Lower lobe of right lung (tissue), 2 donors: ENCODE data around the gene MAX. TPM values are rescaled to one million over a fixed set of nuclear protein-coding genes. Genes with fewer than 3 reads are reported as not detected.

Source experiments
- ATAC-seq, 2 donors: fragments of 200-7000 bp; cut with Tn5 transposase; one replicate each; pipeline ENCODE4 v1.9.1; 2020 to 2022; ENCODE audit warnings: mild to moderate bottlenecking in 2 of 2, moderate library complexity in 2 of 2
- DNase-seq: peaks from one replicate; pipeline ENCODE4 v3.0.0-alpha.2; 2020
- H3K27ac ChIP-seq: fragments of 200-600 bp; one replicate; pipeline ENCODE4 v1.8.0; 2022
- H3K27me3 ChIP-seq: fragments of 200-600 bp; one replicate; pipeline ENCODE4 v1.8.0; 2022; ENCODE audit warnings: low read depth
- H3K36me3 ChIP-seq: fragments of 200-600 bp; one replicate; pipeline ENCODE4 v1.8.0; 2022; ENCODE audit warnings: mild to moderate bottlenecking
- H3K4me1 ChIP-seq: fragments of 200-600 bp; one replicate; pipeline ENCODE4 v1.8.0; 2022
- H3K4me3 ChIP-seq: fragments of 200-600 bp; one replicate; pipeline ENCODE4 v1.8.0; 2022; ENCODE audit warnings: mild to moderate bottlenecking
- H3K9me3 ChIP-seq: fragments of 200-600 bp; one replicate; pipeline ENCODE4 v1.8.0; 2022
- CTCF ChIP-seq: fragments of 200-600 bp; IDR thresholded peaks from one replicate; pipeline ENCODE4 v1.8.0; 2022; ENCODE audit warnings: antibody characterized with exemption, mild to moderate bottlenecking
- intact Hi-C: fragments of 100-400 bp; cut with DNase I; formaldehyde crosslinking; loops from one replicate; pipeline ENCODE4 v1.11.0; 2022
- total RNA-seq: library from RNA; stranded (reverse); fragmentation: NEBNext Ultra II Directional; extraction: Animal tissue kit (Norgen Biotek cat#: 25700); gene quantifications from one replicate; pipeline ENCODE4 v1.2.1, GENCODE V29; 2021
- donor health status: DM: no; HTN: yes; CAD: no; lungs with severe emphysema.

The MAX gene
- total RNA-seq, 1 donor from 2014 or later, result 105 TPM

DNA sequence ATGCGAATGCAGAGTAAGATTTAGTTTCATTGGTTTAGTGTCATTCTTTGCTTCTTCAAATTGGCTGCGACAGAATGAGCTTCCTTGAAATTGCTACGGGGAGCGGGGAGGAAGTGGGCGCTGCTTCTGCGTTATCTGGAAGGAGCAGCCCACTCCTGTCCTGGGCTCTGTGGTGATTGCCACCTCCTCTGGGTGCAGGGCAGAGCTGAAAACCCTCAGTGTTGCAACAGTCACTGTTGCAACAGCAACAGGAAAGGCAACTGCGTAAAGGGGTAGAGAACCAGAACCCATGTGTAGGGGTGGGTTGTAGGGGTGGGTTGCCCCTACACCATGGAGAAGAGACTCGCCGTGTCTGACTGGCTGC lies 57.7 kb downstream of the MAX start:
- ATAC-seq (peak; percentile 63 to 73), DNase-seq (peak; percentile 75)
- no peak for TF ChIP-seq CTCF
- Histone ChIP-seq H3K36me3 (peaks cover 22% of the 10 kb centered on the region), H3K27ac (no peak overlapping the region), H3K27me3 (no peaks in the 10 kb centered on the region), H3K4me3 (no peak overlapping the region), H3K4me1 (peaks cover 13% of the 10 kb centered on the region), H3K9me3 (no peaks in the 10 kb centered on the region)
- intact Hi-C loops, result no loop called here

GRCh38 chr14:65043893-65044595 lies 58.3 kb downstream of the MAX start:
- intact Hi-C loops, result no loop called here
- H3K9me3 ChIP-seq, result no peaks in the 10 kb centered on the region
- TF ChIP-seq CTCF, result no peak
- H3K27me3 ChIP-seq, result no peaks in the 10 kb centered on the region
- H3K4me1 ChIP-seq, result peaks cover 13% of the 10 kb centered on the region
- H3K4me3 ChIP-seq, result no peak overlapping the region
- ATAC-seq, result no peak
- no peak overlapping the region for H3K27ac ChIP-seq
- no peak for DNase-seq
- H3K36me3 ChIP-seq, result peaks cover 22% of the 10 kb centered on the region

DNA sequence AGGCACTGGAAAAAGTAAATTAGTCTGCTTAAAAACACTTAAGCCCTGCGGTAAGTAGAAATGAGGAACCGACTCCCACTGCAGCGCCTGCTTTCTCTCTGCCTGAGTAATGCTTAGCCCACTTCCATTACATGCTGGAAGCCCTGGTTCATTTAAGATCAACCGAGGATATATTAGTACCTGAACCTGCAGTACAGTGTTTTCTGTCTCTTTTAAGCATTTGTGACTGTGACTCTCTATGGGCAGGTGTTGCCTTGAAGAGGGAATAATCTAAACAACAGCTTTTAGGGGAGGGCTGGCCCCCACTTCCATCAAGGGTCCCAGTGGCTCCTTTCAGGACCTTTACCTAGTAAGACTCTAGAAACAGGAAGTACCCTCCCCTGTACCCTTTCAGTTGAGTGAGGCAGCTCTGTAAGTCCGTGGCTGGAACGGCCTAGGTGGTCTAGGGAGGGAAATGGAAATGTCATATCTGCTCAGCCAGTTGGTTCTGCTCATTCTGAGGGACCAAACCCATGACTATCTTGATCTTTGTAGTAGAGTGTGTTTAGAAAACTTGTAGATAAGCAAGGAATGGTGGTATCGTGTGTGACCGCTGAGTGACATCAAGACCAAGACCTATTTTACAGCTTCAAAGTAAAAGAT lies 59.5 kb downstream of the MAX start:
- DNase-seq, result peak; percentile 64
- intact Hi-C loops, result no loop called here
- peaks cover 22% of the 10 kb centered on the region for H3K36me3 ChIP-seq
- H3K9me3 ChIP-seq, result no peaks in the 10 kb centered on the region
- peak; percentile 52 to 56 for ATAC-seq
- no peaks in the 10 kb centered on the region for H3K27me3 ChIP-seq
- no peak overlapping the region for H3K27ac ChIP-seq
- TF ChIP-seq CTCF, result no peak
- peaks cover 12% of the 10 kb centered on the region for H3K4me1 ChIP-seq
- no peak overlapping the region for H3K4me3 ChIP-seq

GRCh38 chr14:65042296-65042695 lies 60.0 kb downstream of the MAX start:
- Histone ChIP-seq H3K9me3 (no peaks in the 10 kb centered on the region), H3K4me1 (peaks cover 7% of the 10 kb centered on the region), H3K27ac (no peak overlapping the region), H3K27me3 (no peaks in the 10 kb centered on the region), H3K36me3 (peaks cover 22% of the 10 kb centered on the region), H3K4me3 (no peak overlapping the region)
- no peak for TF ChIP-seq CTCF
- DNase-seq, result no peak
- ATAC-seq, result peak in 1 of 2 donors; percentile 8
- intact Hi-C loops, result no loop called here

GRCh38 chr14:65041434-65041915 lies 60.8 kb downstream of the MAX start:
- ATAC-seq (no peak), DNase-seq (no peak)
- Histone ChIP-seq H3K36me3 (peaks cover 22% of the 10 kb centered on the region), H3K27me3 (no peaks in the 10 kb centered on the region), H3K9me3 (no peaks in the 10 kb centered on the region), H3K27ac (no peak overlapping the region), H3K4me1 (peaks cover 6% of the 10 kb centered on the region), H3K4me3 (no peak overlapping the region)
- no peak for TF ChIP-seq CTCF
- intact Hi-C loops, result no loop called here
